GM12801 (cell line): ENCODE data around the gene MUC3A.

Experiments
- CTCF ChIP-seq: IDR thresholded peaks from one replicate; pipeline ENCODE4 v1.5.1; 2011; ENCODE audit warnings: control low read depth; ENCODE audit not compliant: insufficient read length; ENCODE audit errors: extremely low read depth

MUC3A gene

GRCh38 chr7:100949227-100949932, at the start of gene MUC3A:
Gene MUC3A (plus strand): TSS chr7:100949534. CDS start chr7:100949625, 91 bp downstream.
- TF ChIP-seq CTCF: no peak

- TF ChIP-seq CTCF: no peak
Measured at GRCh38 chr7:100900978-100901377, 48.4 kb upstream of the MUC3A start.

- TF ChIP-seq CTCF: no peak
Measured at GRCh38 chr7:100901921-100902332, 47.4 kb upstream of the MUC3A start.

DNA sequence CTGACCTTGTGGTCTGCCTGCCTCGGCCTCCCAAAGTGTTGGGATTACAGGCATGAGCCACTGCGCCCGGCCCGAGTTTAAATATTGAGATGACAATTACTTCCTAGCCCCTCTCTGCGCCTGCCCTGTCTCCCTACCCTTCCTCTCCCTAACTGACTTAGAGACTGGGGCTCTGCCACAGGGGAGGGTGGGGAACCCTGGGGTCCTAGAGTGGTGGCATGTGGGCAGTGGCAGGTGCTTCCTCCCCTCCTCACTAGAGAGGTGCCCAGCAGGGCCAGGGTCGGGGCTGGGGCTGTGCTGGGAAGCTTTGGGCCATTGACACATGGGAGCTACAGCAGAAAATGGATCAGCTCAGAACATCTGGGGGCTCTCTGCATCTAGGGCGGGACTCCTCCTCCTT, 46.7 kb upstream of the MUC3A start:
- no peak for TF ChIP-seq CTCF

GRCh38 chr7:100908512-100908911, 40.8 kb upstream of the MUC3A start:
- no peak for TF ChIP-seq CTCF

DNA sequence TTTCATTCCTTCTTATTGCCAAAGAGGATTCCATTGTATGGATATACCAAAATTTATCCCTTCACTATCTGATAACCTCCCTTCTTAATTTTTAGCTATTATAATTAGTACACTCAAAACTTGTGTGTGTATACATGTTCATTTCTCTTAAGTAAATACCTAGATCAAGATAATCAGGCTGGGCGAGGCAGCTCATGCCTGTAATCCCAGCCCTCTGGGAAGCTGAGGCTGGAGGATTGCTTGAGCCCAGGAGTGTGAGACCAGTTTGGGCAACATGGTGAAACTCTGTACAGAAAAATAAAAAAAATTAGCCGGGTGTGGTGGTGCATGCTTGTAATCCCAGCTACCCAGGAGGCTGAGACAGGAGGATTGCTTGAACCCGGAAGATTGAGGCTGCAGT, 37.9 kb upstream of the MUC3A start:
- no peak for TF ChIP-seq CTCF

DNA sequence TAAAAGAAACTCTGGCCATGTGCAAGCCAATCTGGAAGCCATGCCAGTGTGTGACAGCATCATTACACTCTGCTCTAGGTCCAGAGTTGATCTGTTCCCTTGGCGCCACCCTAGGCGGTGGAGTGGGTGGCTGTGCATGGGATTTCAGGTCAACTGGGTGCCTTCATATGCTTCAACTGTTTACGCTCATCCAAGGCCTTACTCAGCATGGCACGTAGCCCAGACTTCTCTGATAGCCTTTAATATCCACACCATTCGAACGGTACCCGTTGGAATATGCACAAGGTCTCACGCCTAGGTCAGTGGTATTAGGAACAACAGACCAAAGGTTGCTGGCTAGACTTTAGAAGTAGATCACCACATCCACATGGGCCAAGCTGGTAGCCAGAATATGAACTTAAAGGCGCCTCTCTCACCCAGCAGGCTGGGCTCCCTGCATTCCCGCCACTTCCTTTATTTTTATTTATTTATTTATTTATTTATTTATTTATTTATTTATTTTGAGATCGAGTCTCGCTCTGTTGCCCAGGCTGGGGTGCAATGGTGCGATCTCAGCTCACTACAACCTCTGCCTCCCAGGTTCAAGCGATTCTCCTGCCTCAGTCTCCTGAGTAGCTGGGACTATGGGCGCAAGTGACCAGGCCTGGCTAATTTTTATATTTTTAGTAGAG, 35.0 kb upstream of the MUC3A start:
- TF ChIP-seq CTCF: no peak
